ENCODE results near the gene FARP1. TPM values are rescaled to one million over a fixed set of nuclear protein-coding genes. Genes with fewer than 3 reads are reported as not detected.

Gene FARP1
- total RNA-seq, 4 donors from 2014 or later: 21.2 to 56.5 (median 35.1) TPM

DNA sequence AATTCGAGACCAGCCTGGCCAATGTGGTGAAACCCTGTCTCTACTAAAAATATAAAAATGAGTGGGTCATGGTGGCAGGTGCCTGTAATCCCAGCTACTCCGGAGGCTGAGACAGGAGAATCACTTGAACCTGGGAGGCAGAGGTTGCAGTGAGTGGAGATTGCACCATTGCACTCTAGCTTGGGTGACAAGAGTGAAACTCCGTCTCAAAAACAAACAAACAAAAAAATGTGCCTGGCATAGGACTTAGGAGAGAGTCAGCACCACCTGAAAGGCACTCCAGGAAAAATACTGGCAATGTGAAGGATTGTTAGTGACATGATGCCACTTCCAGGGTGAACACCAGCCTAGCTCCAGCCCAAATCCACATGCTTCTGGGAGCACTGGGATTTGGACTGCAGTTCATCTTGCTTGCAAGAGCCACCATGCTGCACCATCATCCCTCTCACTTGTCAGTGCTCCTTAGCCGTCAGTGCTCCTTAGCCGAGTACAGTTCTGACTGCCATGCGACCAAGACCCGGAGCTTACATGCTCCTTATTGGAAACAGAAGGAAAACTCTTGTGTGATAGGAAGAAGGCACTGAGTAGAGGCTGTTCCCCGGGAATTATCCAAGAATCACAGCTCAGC is 179.3 kb downstream of the FARP1 start:
- TF ChIP-seq POLR2A (IDR thresholded peaks at IDR 0.05; ENCODE audit: low read depth) (no peak), POLR2AphosphoS5 (IDR thresholded peaks at IDR 0.05) (no peak), EP300 (IDR thresholded peaks at IDR 0.05) (no peak)
- TF ChIP-seq, protein P1, sequence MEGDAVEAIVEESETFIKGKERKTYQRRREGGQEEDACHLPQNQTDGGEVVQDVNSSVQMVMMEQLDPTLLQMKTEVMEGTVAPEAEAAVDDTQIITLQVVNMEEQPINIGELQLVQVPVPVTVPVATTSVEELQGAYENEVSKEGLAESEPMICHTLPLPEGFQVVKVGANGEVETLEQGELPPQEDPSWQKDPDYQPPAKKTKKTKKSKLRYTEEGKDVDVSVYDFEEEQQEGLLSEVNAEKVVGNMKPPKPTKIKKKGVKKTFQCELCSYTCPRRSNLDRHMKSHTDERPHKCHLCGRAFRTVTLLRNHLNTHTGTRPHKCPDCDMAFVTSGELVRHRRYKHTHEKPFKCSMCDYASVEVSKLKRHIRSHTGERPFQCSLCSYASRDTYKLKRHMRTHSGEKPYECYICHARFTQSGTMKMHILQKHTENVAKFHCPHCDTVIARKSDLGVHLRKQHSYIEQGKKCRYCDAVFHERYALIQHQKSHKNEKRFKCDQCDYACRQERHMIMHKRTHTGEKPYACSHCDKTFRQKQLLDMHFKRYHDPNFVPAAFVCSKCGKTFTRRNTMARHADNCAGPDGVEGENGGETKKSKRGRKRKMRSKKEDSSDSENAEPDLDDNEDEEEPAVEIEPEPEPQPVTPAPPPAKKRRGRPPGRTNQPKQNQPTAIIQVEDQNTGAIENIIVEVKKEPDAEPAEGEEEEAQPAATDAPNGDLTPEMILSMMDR (IDR thresholded peaks at IDR 0.05): no peak
- intact Hi-C loops (cut with DNase I): no loop called here
- Histone ChIP-seq H3K4me3 (no peak overlapping the region), H3K27me3 (no peaks in the 10 kb centered on the region), H3K9me3 (no peaks in the 10 kb centered on the region), H3K27ac (replicated peaks in 1 of 4) (no peak overlapping the region), H3K4me1 (peaks cover 0 to 5% (median 0%) of the 10 kb centered on the region in 4 donors), H3K36me3 (no peaks in the 10 kb centered on the region)
- DNase-seq (ENCODE audit: extremely low spot score): no peak
- 94% methylated on average over 8 of the region's 8 CpGs for WGBS

DNA sequence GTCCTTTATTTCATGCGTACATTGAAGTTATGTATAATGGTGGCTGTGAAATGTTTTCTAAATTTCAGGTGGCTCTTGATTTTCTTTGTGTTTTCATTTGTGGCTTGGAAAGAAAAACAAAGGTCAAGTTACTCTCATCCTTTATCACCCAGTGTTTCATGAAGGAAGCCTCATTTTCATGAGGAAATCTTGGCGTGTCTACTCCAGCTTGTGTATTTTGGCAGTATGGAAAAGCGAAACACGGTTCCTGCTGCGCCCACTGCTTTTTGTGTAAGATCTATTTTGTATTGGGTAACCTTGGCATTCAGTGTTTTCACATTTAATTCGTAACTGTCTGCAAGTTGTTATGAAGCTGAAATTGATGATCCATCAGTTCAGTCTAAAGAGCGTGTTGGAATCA is 181.2 kb downstream of the FARP1 start:
- Histone ChIP-seq H3K4me3 (no peak overlapping the region), H3K4me1 (peaks cover 0 to 15% (median 6%) of the 10 kb centered on the region in 4 donors), H3K27ac (replicated peaks in 1 of 4) (no peak overlapping the region), H3K9me3 (no peaks in the 10 kb centered on the region), H3K36me3 (no peaks in the 10 kb centered on the region), H3K27me3 (no peaks in the 10 kb centered on the region)
- DNase-seq (ENCODE audit: extremely low spot score): no peak
- intact Hi-C loops (cut with DNase I): no loop called here
- TF ChIP-seq, protein P1 (IDR thresholded peaks at IDR 0.05): no peak
- TF ChIP-seq POLR2A (IDR thresholded peaks at IDR 0.05; ENCODE audit: low read depth) (no peak), EP300 (IDR thresholded peaks at IDR 0.05) (no peak), POLR2AphosphoS5 (IDR thresholded peaks at IDR 0.05) (no peak)
- WGBS: 86% methylated on average over 7 of the region's 7 CpGs

DNA sequence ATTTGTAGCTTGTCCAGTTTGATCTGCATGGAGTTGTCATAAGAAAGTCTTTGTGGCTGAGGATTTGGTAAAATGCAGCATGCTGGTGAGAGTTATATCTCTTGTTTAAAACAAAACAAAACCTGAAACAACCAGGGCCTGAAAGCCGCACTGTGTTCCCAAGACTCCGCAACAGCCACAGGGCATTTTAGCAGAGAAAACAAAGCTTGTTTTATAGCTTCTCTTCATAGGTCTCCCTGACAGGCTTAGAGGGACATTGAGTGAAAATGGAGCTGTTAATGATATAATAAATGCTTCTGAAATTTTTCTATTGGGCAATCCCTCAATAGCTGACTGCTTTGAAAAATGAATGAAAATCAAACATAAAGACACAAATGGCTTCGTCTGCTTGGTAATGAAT is 182.8 kb downstream of the FARP1 start:
- WGBS: 98% methylated on average over 3 of the region's 3 CpGs
- Histone ChIP-seq H3K4me1 (peaks cover 0 to 11% (median 5%) of the 10 kb centered on the region in 4 donors), H3K9me3 (no peaks in the 10 kb centered on the region), H3K4me3 (no peak overlapping the region), H3K36me3 (no peaks in the 10 kb centered on the region), H3K27ac (replicated peaks in 1 of 4) (no peak overlapping the region), H3K27me3 (no peaks in the 10 kb centered on the region)
- DNase-seq (ENCODE audit: extremely low spot score): no peak
- intact Hi-C loops (cut with DNase I): no loop called here
- TF ChIP-seq EP300 (IDR thresholded peaks at IDR 0.05) (no peak), POLR2A (IDR thresholded peaks at IDR 0.05; ENCODE audit: low read depth) (no peak), POLR2AphosphoS5 (IDR thresholded peaks at IDR 0.05) (no peak)
- TF ChIP-seq, protein P1 (IDR thresholded peaks at IDR 0.05): no peak

DNA sequence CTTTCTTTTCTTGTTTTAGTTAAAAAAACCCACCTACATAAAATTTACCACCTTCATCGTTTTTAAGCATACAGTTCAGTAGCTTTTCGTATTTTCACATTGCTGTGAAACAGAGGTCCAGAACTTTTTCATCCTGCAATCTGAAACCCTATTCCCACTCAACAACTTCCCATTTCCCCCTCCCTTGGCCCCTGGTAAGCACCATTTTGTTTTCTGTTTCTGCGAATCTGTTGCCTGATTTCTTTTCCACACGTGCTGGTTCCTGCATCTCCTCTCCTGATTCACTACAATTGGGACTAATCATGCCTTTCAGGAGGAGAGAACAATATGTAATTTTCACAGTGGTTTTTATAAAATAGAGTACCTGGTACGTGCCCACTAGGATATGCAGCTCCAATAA is 183.4 kb downstream of the FARP1 start:
- intact Hi-C loops (cut with DNase I): no loop called here
- Histone ChIP-seq H3K36me3 (no peaks in the 10 kb centered on the region), H3K27ac (replicated peaks in 1 of 4) (no peak overlapping the region), H3K4me3 (no peak overlapping the region), H3K9me3 (no peaks in the 10 kb centered on the region), H3K27me3 (no peaks in the 10 kb centered on the region), H3K4me1 (peaks cover 0 to 11% (median 5%) of the 10 kb centered on the region in 4 donors)
- no peak for DNase-seq (ENCODE audit: extremely low spot score)
- TF ChIP-seq POLR2A (IDR thresholded peaks at IDR 0.05; ENCODE audit: low read depth) (no peak), EP300 (IDR thresholded peaks at IDR 0.05) (no peak), POLR2AphosphoS5 (IDR thresholded peaks at IDR 0.05) (no peak)
- TF ChIP-seq, protein P1 (IDR thresholded peaks at IDR 0.05): no peak
- WGBS: 89% methylated on average over 5 of the region's 5 CpGs

Data from esophagus muscularis mucosa (tissue), 4 donors.